Astrocyte (in vitro differentiated cells and primary cell): ENCODE data around the gene MEN1. TPM values are rescaled to one million over a fixed set of nuclear protein-coding genes. Genes with fewer than 3 reads are reported as not detected.

ENCODE experiments used
- DNase-seq: peaks from one replicate; pipeline ENCODE4 v3.0.0-alpha.2; 2010; ENCODE audit warnings: low read depth
- FAIRE-seq: peaks from 2 replicates; lab custom pipeline; 2011; peaks lifted over from hg19 to GRCh38; lab: Jason Lieb, UNC
- H2AFZ ChIP-seq: 2 replicates; pipeline ENCODE4 v1.6.0; 2012; ENCODE audit warnings: low read depth, low read length, inconsistent platforms
- H3K27ac ChIP-seq: 2 replicates; pipeline ENCODE4 v1.5.1; 2011; ENCODE audit warnings: low read depth, low read length, inconsistent platforms
- H3K27me3 ChIP-seq: 2 replicates; pipeline ENCODE4 v1.6.0; 2011; ENCODE audit warnings: low read length, inconsistent platforms; ENCODE audit not compliant: insufficient read depth
- H3K36me3 ChIP-seq: 2 replicates; pipeline ENCODE4 v1.5.1; 2011; ENCODE audit warnings: low read length, inconsistent platforms; ENCODE audit not compliant: insufficient read depth
- H3K4me1 ChIP-seq: 2 replicates; pipeline ENCODE4 v1.5.1; 2011; ENCODE audit warnings: low read length, inconsistent platforms; ENCODE audit not compliant: insufficient read depth
- H3K4me2 ChIP-seq: 2 replicates; pipeline ENCODE4 v1.6.0; 2012; ENCODE audit warnings: low read length, inconsistent platforms
- H3K4me3 ChIP-seq: 2 replicates; pipeline ENCODE4 v1.5.1; 2011; ENCODE audit warnings: low read depth, mild to moderate bottlenecking, low read length, inconsistent platforms; ENCODE audit not compliant: insufficient read depth
- H3K79me2 ChIP-seq: 2 replicates; pipeline ENCODE4 v1.6.0; 2012; ENCODE audit warnings: mild to moderate bottlenecking, low read length, inconsistent platforms; ENCODE audit not compliant: insufficient read depth
- H3K9ac ChIP-seq: 2 replicates; pipeline ENCODE4 v1.6.0; 2012; ENCODE audit warnings: mild to moderate bottlenecking, low read length, inconsistent platforms
- H3K9me3 ChIP-seq: 2 replicates; pipeline ENCODE4 v1.5.1; 2012; ENCODE audit warnings: low read depth, mild to moderate bottlenecking, low read length, inconsistent platforms; ENCODE audit not compliant: insufficient read depth
- H4K20me1 ChIP-seq: 2 replicates; pipeline ENCODE4 v1.6.0; 2012; ENCODE audit warnings: low read length, inconsistent platforms; ENCODE audit not compliant: insufficient read depth
- H3K27ac Mint-ChIP-seq: one replicate; pipeline ENCODE4 v1.8.0; 2021; ENCODE audit warnings: mild to moderate bottlenecking, mixed read lengths; ENCODE audit not compliant: unreplicated experiment
- H3K27me3 Mint-ChIP-seq: one replicate; pipeline ENCODE4 v1.8.0; 2021; ENCODE audit warnings: low read depth, mixed read lengths; ENCODE audit not compliant: unreplicated experiment
- H3K36me3 Mint-ChIP-seq: one replicate; pipeline ENCODE4 v1.8.0; 2021; ENCODE audit warnings: low read depth, mixed read lengths; ENCODE audit not compliant: unreplicated experiment
- H3K4me1 Mint-ChIP-seq: one replicate; pipeline ENCODE4 v1.8.0; 2021; ENCODE audit warnings: low read depth, mixed read lengths; ENCODE audit not compliant: unreplicated experiment
- H3K4me3 Mint-ChIP-seq: one replicate; pipeline ENCODE4 v1.8.0; 2021; ENCODE audit warnings: mild to moderate bottlenecking, moderate library complexity, mixed read lengths; ENCODE audit not compliant: unreplicated experiment
- H3K9me3 Mint-ChIP-seq: one replicate; pipeline ENCODE4 v1.8.0; 2021; ENCODE audit warnings: mild to moderate bottlenecking, mixed read lengths; ENCODE audit not compliant: unreplicated experiment
- EZH2 ChIP-seq: IDR thresholded peaks from 2 replicates; pipeline ENCODE4 v1.6.1; 2012; ENCODE audit warnings: mild to moderate bottlenecking, low read length, inconsistent platforms; ENCODE audit not compliant: insufficient read depth
- total RNA-seq: library from RNA; stranded (reverse); gene quantifications from 2 replicates; pipeline ENCODE4 v1.2.1, GENCODE V29; 2021
- TF ChIP-seq, protein P1 (sequence below): IDR thresholded peaks from 2 replicates; pipeline ENCODE4 v1.5.1; 2011; ENCODE audit warnings: low read depth, mild to moderate bottlenecking, inconsistent platforms, low read length, moderate library complexity; ENCODE audit not compliant: insufficient read depth

Gene MEN1
- total RNA-seq, 1 donor from 2014 or later: 26.0 TPM

DNA sequence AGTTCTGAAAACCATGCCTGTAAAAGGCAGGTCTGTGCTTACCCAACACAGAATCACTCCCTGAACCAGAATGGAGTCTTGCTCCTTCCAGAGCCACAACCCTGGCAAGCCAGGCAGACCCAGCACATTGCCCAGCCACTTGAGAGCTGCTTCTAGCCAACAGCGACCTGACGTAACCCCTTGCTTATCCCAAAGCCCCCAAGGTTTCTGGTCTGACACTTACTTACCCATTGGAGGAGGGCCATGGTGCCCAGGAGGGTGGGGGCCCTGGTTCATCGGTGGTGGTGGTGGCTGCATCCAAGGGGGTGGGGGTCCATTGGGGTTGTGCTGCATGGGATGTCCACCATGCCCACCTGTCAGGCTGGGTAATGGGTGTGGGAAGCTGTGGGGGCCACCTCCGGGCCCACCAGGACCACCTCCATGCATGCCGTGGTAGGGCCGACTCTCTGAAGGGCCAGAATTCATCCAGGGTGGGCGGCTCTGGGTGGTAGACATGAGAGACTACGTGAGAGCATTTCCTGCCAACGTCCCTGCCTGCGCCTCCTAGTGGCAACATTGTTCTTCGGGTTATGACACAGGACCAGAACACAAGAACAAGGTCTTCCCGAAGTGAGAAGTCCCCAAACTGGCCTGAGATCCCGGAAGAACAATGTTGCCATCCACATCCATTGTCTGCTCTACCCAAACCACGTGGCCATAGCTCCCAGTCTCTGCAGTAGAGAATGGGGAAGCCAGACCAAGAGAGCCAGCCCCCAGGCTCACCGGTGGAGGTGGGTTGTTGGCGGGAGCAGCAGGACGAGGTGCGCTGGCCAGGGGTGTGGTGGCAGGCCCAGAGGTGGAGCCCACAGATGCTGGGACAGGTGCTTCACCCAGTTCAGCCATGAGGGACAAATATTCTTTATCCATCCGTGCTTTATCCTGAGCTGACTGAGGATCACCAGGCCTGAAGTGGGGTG is 42.7 kb downstream of the MEN1 start:
- H3K79me2 ChIP-seq: peaks cover 51% of the 10 kb centered on the region
- H3K27ac ChIP-seq: no peak overlapping the region
- H3K36me3 ChIP-seq: peaks cover 71% of the 10 kb centered on the region
- DNase-seq (peak; percentile 32), FAIRE-seq (no peak)
- H3K9me3 Mint-ChIP-seq: no peaks in the 10 kb centered on the region
- no peaks in the 10 kb centered on the region for H3K27me3 Mint-ChIP-seq
- peaks cover 22% of the 10 kb centered on the region for H3K4me1 ChIP-seq
- H3K4me2 ChIP-seq: no peak overlapping the region
- no peak overlapping the region for H3K4me3 Mint-ChIP-seq
- H3K27me3 ChIP-seq: no peaks in the 10 kb centered on the region
- no peaks in the 10 kb centered on the region for H3K9me3 ChIP-seq
- peaks cover 23% of the 10 kb centered on the region for H3K4me1 Mint-ChIP-seq
- H3K9ac ChIP-seq: no peak overlapping the region
- H3K36me3 Mint-ChIP-seq: peaks cover 7% of the 10 kb centered on the region
- no peak for TF ChIP-seq EZH2
- TF ChIP-seq, protein P1, sequence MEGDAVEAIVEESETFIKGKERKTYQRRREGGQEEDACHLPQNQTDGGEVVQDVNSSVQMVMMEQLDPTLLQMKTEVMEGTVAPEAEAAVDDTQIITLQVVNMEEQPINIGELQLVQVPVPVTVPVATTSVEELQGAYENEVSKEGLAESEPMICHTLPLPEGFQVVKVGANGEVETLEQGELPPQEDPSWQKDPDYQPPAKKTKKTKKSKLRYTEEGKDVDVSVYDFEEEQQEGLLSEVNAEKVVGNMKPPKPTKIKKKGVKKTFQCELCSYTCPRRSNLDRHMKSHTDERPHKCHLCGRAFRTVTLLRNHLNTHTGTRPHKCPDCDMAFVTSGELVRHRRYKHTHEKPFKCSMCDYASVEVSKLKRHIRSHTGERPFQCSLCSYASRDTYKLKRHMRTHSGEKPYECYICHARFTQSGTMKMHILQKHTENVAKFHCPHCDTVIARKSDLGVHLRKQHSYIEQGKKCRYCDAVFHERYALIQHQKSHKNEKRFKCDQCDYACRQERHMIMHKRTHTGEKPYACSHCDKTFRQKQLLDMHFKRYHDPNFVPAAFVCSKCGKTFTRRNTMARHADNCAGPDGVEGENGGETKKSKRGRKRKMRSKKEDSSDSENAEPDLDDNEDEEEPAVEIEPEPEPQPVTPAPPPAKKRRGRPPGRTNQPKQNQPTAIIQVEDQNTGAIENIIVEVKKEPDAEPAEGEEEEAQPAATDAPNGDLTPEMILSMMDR: peak; percentile 71
- H3K27ac Mint-ChIP-seq: no peak overlapping the region
- H4K20me1 ChIP-seq: peaks cover 92% of the 10 kb centered on the region
- no peak overlapping the region for H3K4me3 ChIP-seq
- no peak overlapping the region for H2AFZ ChIP-seq

DNA sequence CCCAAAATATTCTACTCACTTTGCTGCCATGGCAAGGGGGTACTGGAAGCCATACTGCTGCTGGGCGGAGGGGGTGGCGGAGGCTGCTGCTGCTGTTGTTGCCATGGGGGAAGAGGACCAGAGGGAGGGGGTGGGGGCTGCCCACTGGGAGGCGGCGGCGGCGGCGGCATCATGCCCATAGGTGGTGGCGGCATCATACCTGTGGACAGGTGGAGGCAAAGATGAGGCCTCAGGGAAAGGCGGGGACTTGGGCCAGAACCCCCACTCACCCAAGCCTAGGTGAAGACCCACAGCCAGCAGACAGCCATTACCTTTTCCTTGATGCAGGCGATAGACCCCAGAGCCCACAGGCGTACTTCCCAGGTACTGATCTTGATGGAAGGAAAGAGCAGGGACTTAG is 43.5 kb downstream of the MEN1 start:
- Mint-ChIP-seq H3K27me3 (no peaks in the 10 kb centered on the region), H3K36me3 (peaks cover 12% of the 10 kb centered on the region), H3K4me1 (peaks cover 27% of the 10 kb centered on the region), H3K4me3 (no peak overlapping the region), H3K27ac (no peak overlapping the region), H3K9me3 (no peaks in the 10 kb centered on the region)
- Histone ChIP-seq H2AFZ (no peak overlapping the region), H3K4me1 (peaks cover 24% of the 10 kb centered on the region), H3K9ac (no peak overlapping the region), H4K20me1 (peaks cover 91% of the 10 kb centered on the region), H3K4me2 (no peak overlapping the region), H3K4me3 (no peak overlapping the region), H3K27ac (no peak overlapping the region), H3K27me3 (no peaks in the 10 kb centered on the region), H3K36me3 (peaks cover 67% of the 10 kb centered on the region), H3K9me3 (no peaks in the 10 kb centered on the region), H3K79me2 (peaks cover 44% of the 10 kb centered on the region)
- no peak for TF ChIP-seq EZH2
- TF ChIP-seq, protein P1: no peak
- FAIRE-seq (no peak), DNase-seq (no peak)
